GM19397 (cell line): ENCODE measurements around the gene BCAP29.
A peak's percentile ranks its signal among the peaks of the same experiment; 100 is the strongest.
"Not testable (repeated sequence)": the region's sequence is repeated elsewhere in the genome, so short reads cannot be mapped to it uniquely, and the experiment has no call there.

Experiments used
- ATAC-seq: cut with Tn5 transposase; IDR thresholded peaks from one replicate; pipeline ENCODE4 v1.9.1; 2021; ENCODE audit warnings: mild to moderate bottlenecking, moderate library complexity; ENCODE audit not compliant: unreplicated experiment

Gene BCAP29

GRCh38 chr7:107615910-107616680, 36.0 kb downstream of the BCAP29 start:
- no peak for ATAC-seq

GRCh38 chr7:107622429-107622828, 42.4 kb downstream of the BCAP29 start:
- ATAC-seq, result no peak

- ATAC-seq, result no peak
Observed at GRCh38 chr7:107622894-107623293, 42.8 kb downstream of the BCAP29 start.

- no peak for ATAC-seq
Observed at GRCh38 chr7:107627002-107627401, 47.0 kb downstream of the BCAP29 start.

GRCh38 chr7:107628461-107629064, 48.5 kb downstream of the BCAP29 start:
- ATAC-seq, result no peak

GRCh38 chr7:107630342-107630741, 50.3 kb downstream of the BCAP29 start:
- ATAC-seq, result no peak

- no peak for ATAC-seq
Observed at GRCh38 chr7:107631588-107632491, 51.8 kb downstream of the BCAP29 start.

GRCh38 chr7:107632492-107632865, 52.4 kb downstream of the BCAP29 start:
- ATAC-seq, result no peak

GRCh38 chr7:107638594-107638993, 58.5 kb downstream of the BCAP29 start:
- peak; percentile 91 for ATAC-seq

GRCh38 chr7:107639070-107639469, 59.0 kb downstream of the BCAP29 start:
- ATAC-seq, result not testable (repeated sequence)

GRCh38 chr7:107641676-107642075, 61.6 kb downstream of the BCAP29 start:
- ATAC-seq, result no peak

GRCh38 chr7:107642501-107642900, 62.5 kb downstream of the BCAP29 start:
- no peak for ATAC-seq

GRCh38 chr7:107643407-107643806, 63.4 kb downstream of the BCAP29 start:
- no peak for ATAC-seq

- no peak for ATAC-seq
Observed at GRCh38 chr7:107643938-107644308, 63.9 kb downstream of the BCAP29 start.

- ATAC-seq, result no peak
Observed at GRCh38 chr7:107644309-107644974, 64.4 kb downstream of the BCAP29 start.

GRCh38 chr7:107652642-107653041, 72.6 kb downstream of the BCAP29 start:
- ATAC-seq, result no peak

GRCh38 chr7:107658467-107658866, 78.4 kb downstream of the BCAP29 start:
- ATAC-seq, result no peak

- ATAC-seq, result no peak
Observed at GRCh38 chr7:107659666-107660065, 79.6 kb downstream of the BCAP29 start.

GRCh38 chr7:107660381-107661080, 80.5 kb downstream of the BCAP29 start, which contains the start of gene SLC26A4:
SLC26A4 (plus strand) TSS chr7:107660828; CDS start chr7:107661642, 814 bp downstream.
- no peak for ATAC-seq
